HG02763 (cell line): ENCODE measurements around the gene MATN1.
A peak's percentile ranks its signal among the peaks of the same experiment; 100 is the strongest.
"Not testable (repeated sequence)": the region's sequence is repeated elsewhere in the genome, so short reads cannot be mapped to it uniquely, and the experiment has no call there.

ENCODE experiments used
- ATAC-seq: cut with Tn5 transposase; IDR thresholded peaks from one replicate; pipeline ENCODE4 v1.9.1; 2021; ENCODE audit warnings: mild to moderate bottlenecking, moderate library complexity; ENCODE audit not compliant: unreplicated experiment

Gene MATN1

DNA sequence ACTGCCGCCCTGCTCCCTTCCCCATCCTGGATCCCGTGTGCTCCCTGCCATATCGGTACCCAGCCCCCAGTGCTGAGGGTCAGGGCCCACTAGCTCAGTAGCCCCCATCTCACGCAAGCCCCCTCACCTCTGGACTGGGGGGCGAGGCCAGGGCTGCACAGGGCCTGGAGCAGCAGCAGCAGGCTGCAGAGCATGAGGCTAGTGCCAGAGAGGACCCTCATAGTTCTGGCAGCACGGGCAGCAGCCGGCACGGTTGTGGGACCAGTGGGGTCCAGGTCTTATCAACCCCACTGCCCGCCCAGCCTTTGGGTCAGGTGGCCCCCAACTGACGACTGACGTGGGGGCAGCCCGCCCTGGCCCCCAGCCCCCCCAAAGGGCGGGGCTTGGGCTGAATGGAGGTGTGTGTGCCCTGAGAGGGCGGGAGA is at the start of gene MATN1:
TSS of gene MATN1 (minus strand) at position 255 of the 425 bp plus-strand sequence. CDS start at position 221, 34 bp downstream.
- no peak for ATAC-seq

GRCh38 chr1:30771005-30771404 is 47.6 kb upstream of the MATN1 start:
- ATAC-seq = no peak

DNA sequence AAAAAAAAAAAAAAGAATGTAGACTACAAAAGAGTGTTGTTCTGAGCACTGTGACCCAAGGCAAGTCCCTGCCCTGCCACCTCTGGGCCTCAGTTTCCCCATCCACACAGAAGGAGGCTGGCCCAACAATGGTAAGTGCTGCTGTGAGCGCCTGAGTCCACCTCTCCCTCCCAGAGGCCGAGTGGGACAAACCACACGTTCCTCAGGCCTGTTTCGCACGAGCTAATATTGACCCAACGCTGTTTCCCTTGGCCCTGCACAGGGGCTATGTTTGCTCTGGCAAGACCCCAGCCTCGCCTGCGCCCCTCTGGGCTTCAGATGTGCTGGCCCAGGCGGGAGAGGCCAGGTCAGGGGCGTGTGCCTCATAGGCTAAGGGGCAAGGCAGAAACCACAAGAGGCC is 46.8 kb upstream of the MATN1 start:
- no peak for ATAC-seq

DNA sequence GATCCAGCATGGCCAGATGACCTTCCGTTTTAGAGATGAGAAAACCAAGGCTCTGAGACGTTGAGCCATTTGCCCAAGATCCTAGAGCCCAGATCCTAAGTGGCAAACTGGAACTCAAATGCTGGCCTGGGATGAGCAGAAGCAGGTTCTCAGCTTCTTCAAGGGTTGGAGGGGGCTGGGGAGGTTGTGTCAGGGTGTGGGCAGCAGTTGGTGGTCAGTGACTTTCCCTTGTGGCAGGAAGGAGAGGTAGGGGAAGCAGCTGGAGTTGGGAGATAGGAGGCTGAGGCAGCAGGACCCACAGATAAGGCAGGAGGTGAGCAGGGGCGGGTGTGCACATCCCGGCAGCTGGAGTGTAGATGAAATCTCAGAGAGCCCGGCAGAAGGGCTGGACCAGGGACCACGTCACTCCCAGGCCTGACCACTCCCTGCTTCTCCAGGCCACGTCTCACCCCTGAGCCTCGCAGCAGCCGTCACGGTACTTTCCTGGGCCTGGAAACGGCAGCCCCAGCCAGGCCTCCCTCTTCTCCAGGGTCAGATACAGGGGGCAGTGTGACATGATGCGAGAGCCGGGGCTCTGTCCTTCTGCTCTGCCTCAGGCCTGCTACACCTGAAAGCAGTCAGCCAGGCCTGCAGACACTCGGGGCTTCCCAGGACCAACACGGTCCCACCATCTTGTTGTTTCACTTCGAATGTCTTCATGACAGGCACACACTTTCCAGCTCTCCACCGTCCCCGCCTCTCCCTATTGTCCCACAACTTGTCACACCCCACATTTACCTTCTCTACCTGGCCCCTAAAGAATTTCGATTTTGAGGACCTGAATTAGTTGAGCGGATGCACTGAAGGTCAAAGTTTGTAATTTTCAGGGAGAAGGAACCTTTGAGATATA is 45.7 kb upstream of the MATN1 start:
- no peak for ATAC-seq

DNA sequence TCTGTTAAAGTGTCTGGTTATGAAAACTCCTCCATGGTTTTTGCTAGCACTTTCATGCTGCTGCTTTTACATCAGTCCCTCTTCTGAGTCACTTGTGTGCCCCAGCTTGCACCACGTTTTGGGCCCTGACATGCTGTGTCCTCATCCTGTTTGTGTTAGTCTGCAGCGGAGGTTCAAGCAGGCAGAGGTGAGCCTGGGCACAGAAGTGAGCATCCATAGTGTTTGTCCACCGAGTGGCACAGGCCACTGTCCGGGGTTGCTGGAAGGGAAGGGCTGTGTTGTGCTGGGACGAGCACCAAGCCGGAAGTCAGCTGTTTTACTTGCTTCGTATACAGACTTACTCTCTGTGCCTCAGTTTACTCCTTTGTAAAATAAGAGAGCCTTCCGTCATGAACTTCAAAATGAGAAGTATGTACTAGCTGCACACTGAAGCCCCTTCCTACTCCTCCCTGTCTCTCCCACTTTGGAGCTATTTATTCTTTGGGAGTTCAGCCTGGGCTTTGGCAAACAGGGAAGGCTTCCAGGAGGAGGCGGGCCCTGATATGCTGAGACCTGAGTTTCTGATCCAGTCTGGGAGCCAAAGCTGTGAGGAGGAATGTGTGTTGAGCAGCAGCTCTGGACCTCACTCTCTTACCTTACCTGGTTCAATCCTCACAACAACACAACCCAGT is 44.9 kb upstream of the MATN1 start:
- no peak for ATAC-seq

DNA sequence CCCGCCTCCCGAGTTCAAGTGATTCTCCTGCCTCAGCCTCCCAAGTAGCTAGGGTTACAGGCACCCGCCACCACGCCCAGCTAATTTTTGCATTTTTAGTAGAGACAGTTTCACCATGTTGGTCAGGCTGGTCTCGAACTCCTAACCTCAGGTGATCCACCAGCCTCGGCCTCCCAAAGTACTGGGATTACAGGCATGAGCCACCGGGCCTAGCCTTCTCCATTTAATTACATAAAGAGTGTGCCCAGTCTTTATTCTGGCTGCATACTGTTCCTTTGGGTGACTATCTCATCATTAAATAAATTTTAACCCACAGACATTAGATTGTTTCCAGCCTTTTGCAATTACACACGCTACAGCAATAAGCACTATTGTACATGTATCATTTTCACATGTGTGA is 43.6 kb upstream of the MATN1 start:
- not testable (repeated sequence) for ATAC-seq

DNA sequence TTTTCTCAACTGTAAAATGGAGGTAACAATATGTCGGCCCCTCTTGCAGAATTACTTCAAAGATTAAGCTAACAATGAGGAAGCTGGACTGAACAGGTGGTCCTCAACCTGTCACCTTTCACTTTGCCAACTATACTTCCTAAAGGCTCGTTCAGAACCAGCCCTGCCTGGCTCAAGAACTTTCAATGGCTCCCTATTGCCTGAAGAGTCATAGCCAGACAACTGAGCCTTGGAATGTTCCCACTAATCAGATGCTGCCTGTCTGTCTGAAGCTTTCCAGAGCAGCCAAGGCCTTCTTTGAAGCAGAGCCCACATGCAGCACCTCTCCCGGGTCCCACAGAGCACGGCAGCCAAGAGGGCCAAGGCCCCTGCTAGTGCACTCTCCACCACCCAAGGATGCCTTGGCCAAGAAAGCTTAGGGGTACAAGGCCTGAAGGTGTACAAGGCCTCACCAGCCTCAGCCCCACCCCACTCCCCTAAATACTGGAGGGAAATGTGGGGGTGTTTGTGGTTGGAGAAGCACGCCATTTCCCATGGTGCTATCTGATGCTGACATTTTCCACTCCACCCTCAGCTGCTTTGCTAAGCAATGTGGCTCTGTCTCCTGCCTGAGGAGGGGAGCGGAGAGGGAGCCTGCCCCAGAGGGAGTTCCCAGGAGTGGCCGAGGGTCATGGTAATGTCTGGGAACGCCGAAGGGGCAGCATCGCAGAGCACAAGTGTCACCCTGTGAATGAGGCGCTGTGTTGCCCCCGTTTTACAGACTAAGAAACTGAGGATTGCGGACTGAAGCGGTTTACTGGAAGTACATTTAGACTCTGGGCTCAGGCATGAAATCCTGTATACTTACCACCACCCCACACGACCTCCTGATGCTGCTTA is 42.4 kb upstream of the MATN1 start:
- ATAC-seq = no peak

GRCh38 chr1:30764939-30765555 is 41.7 kb upstream of the MATN1 start:
- peak; percentile 43 for ATAC-seq

DNA sequence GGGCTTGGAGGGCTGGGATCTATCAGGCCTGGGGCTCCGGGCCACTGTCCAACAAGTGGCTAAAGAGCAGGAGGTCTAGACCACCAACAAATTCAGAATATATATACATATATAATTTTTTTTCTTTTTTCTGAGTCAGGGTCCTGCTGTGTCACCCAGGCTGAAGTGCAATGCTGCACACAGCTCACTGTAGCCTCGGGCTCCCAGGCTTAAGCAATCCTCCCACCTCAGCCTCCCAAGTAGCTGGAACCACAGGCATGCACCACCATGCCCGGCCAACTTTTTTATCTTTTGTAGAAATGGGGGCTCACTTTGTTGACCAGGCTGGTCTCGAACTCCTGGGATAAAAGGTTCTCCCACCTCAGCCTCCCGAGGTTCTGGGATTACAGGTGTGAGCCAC is 41.0 kb upstream of the MATN1 start:
- ATAC-seq = no peak

GRCh38 chr1:30763651-30764248 is 40.4 kb upstream of the MATN1 start:
- no peak for ATAC-seq

GRCh38 chr1:30762930-30763650 is 39.7 kb upstream of the MATN1 start:
- no peak for ATAC-seq

GRCh38 chr1:30762152-30762929 is 39.0 kb upstream of the MATN1 start:
- no peak for ATAC-seq

DNA sequence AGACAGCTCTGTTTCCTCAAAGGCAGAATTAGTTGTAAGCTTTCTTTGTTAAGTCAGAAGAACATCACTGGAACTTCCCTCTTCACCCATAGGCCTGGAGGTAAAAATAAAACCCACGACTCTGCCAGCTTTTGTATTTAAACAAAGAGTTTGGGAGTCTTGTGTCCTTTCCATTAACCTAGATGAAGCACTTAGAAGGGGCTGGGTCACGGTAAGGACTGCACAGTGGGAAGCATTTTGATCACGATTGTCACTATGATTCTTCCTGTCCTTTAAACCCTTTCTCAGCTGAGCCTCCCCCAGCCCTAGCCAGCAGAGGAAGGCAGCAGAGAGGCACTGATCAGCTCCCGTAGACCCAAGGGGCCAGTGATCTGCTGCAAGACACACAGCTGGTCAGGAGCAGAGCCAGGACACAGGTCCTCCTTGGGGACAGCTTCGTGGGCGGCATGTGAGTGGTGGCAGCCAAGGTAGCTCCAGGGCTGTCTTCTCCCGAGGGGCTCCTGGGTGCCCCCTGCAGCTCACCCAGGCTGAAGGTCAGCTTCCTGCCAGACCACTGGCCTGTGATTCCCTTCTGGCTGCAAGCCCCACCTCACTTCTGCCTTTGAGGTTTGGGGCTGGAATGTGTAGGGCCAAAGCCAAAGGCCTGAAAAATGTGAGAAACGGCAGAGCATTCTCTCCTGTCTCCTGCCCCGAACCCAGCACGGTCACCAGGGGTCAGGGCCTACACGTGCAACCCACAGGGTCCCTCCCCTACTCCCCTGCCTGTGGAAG is 38.2 kb upstream of the MATN1 start:
- no peak for ATAC-seq

GRCh38 chr1:30760596-30761324 is 37.4 kb upstream of the MATN1 start:
- ATAC-seq = no peak

GRCh38 chr1:30759718-30760281 is 36.4 kb upstream of the MATN1 start:
- ATAC-seq = no peak

GRCh38 chr1:30758785-30759380 is 35.5 kb upstream of the MATN1 start:
- no peak for ATAC-seq
